ELF-1 (cell line): ENCODE results near the gene SUGCT.
"Not testable (repeated sequence)": the region's sequence is repeated elsewhere in the genome, so short reads cannot be mapped to it uniquely, and the experiment has no call there.

Experiments used
- DNase-seq: peaks from one replicate; pipeline ENCODE4 v3.0.0-alpha.2; 2016; ENCODE audit warnings: low read depth, low spot score

Gene SUGCT

DNA sequence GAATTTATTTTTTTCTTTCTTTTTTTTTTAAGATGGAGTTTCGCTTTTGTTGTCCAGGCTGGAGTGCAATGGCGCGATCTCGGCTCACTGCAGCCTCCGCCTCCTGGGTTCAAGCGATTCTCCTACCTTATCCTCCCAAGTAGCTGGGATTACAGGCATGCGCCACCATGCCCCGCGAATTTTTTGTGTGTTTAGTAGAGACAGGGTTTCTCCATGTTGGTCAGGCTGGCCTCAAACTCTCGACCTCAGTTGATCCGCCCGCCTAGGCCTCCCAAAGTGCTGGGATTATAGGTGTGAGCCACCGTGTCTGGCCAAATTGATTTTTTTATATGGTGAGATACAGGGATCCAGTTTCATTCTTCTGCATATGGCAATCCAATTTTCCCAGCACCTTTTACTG lies 5.1 kb downstream of the SUGCT start:
- not testable (repeated sequence) for DNase-seq

DNA sequence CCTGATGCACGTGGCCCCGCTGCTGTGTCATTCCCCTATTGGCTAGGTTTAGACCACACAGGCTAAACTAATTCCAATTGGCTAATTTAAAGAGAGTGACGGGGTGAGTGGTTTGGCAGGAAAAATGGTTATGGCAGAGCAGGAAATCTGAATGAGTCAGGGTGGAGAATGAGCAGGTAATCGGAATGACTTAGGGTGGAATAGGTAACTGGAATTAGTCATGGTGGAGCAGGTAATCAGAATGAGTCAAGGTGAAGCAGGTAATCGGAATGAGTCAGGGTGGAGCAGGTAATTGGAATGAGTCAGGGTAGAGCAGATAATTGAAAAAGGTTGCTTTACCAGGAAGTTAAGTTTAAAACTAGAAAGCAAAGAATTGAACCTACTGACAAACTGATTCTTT lies 7.1 kb downstream of the SUGCT start:
- DNase-seq: not testable (repeated sequence)

DNA sequence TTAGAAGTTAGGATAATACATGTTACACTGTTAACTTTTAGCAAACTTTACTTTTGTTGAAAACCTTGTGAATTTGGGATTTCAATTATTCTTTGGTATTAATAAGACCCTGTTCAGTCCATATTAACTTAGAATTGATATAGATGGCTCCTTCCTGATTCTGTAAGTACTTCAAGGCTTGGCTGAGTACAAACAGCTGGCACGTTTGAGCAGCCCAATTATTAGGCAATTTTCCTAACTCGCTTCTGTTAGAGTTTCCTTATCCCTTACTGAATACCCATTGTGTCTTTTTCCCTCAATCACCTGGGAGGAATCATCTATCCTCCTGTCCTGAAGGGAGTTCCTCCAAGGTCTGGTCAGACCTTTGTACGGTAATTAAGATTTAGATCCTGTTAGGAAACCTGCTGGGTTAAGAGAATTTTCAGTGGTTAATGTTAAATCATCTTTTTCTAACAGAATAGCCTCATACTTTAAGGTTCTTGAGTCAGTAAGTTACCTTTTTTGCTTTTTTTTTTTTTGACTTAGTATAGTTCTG lies 10.9 kb downstream of the SUGCT start:
- DNase-seq: not testable (repeated sequence)

DNA sequence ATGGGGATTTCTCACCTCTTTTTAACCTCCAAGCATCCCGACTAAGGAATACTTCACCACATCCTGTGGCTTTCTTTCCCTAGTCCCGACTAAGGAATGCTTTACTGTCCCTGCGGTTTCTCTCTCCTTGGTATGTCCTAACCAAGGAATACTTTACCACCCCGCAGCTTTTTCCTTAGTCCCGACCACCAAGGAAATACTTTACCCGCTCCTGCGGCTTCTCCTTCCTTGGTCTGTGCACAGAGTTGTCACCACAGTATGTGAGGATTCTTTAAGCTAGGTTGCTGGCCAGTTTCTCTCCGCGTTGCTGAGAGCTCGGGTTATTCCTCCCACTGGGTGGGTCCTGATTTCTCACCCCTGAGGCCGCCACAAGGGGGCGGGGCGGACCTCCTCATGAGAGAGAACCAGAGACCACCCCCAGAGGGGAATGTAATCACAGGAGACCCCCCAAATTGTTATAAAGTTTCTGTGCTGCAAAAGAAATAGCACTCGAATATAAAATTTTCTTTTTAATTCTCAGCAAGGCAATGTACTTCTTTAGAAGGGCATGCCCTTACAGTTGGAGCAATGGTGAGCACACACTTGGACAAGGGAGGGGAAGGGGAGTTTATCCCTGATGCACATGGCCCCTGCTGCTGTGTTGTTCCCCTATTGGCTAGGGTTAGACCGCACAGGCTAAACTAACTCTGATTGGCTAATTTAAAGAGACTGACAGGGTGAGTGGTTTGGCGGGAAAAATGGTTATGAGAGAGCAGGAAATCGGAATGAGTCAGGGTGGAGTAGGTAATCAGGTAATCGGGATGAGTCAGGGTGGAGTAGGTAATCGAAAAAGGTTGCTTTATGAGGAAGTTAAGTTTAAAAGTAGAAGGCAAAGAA lies 12.8 kb downstream of the SUGCT start:
- peak; percentile 8 for DNase-seq

DNA sequence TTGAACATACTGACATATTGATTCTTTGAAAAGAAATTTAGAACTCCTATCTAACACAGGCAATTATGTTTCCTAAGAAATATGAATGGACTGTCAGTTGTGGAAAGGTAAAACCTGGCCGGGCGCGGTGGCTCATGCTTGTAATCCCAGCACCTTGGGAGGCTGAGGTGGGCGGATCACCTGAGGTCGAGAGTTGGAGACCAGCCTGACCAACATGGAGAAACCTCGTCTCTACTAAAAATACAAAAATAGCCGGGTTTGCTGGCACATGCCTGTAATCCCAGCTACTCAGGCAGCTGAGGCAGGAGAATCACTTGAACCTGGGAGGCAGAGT lies 13.4 kb downstream of the SUGCT start:
- not testable (repeated sequence) for DNase-seq

DNA sequence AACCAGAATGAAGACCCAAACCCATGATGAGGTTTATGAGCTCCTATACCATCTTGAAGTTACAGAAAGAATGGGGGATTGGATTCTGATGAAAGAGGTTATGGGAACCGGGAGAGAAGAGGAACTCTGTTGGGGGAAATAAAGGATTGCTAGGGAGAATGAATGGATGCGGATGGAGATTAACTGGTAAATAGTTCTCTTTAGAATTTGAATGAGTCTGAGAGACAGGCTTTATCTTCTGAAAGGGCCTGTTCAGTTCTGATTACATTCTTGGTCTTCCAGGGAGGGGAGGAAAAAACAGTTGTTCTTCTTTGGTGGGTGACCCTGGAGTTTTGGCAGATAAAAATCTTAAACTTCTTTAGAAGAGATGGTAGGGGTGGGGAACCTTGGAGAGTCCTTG lies 13.9 kb downstream of the SUGCT start:
- no peak for DNase-seq

DNA sequence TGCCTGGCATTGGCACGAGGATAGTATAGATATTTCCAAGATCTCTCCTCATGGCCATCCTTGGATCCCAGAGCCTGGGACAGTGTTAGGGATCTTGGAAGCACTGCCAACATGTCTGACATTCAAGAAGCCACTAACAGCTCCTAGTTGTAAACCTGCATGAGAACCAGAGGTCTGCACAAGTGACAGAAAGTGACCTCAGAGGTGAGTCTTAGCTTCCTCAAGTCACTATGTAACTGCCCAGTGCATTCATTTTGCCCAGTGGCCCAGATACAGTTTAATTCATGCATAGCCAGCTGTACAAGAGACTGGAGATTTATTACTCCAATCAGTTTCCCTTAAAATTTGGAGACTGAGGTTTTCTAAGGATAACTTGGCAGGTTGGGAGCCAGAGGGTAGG lies 16.7 kb downstream of the SUGCT start:
- DNase-seq: no peak

DNA sequence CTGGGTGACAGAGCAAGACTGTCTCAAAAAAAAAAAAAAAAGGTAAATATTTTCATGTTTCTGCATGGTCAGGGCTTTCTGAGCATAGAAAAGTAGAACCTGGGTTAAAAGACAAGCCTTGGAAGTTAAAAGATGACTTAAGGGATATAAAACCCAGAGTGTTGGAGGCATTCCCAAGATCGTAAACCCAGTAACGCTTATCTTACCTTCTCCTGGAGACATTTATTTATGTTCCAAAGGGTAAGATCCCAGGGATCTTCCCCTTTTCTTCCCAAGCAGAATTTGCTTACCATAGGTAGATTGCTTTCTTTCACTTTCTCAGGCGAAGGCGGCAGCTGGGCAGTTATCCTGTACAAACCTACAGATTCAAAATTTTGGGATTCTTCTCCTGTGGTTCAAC lies 22.2 kb downstream of the SUGCT start:
- no peak for DNase-seq

DNA sequence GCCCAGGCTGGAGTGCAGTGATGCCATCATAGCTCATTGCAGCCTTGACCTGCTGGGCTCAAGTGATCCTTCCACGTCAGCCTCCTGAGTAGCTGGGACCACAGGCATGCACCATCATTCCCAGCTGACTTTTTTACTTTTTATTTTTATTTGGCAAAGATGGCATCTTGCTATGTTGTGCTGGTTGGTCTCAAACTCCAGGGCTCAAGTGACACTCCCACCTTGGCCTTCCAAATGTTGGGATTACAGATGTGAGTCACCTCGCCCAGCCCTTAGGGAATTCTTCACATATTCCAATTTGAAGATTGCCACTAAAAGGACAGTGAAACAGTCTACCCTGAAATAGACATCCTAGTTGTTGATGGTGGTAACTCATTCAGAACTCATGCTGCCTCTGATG lies 27.7 kb downstream of the SUGCT start:
- DNase-seq: no peak

DNA sequence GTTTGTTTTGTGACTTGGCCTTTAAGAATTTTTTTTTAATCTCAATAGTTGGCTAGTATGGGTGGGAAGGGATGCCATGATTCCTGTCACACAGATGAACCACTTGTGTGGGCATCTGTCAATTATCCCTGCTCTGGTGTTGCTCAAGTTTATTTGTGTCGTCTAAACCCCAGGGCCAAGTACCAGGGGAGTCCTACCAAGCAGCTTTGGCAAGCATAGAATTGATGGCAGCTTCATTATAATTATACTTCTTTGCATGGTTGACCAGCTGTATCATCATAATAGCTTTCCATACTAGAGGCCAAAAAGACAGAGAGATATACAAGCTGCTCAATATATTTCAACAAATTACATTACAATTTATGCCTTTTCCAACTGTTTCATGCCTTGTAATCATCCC lies 30.4 kb downstream of the SUGCT start:
- DNase-seq: no peak

DNA sequence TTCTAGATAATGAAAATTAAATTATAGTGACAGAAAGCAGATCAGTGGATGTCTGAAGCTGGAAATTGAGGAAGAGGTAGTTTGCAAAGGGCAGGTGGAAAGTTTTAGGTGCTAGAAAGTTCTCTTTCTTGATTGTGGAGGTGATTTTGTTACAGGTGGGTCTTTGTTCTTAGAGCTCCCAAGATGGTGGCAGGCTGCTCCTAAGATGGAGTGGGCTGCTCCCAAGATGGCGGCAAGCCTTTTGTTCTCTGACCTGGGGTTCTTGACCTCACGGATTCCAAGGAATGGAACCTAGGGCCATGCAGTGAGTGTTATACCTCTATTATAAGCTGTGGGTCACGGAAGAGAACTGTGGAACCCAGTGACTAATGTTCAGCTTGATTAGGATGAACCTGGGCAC lies 32.5 kb downstream of the SUGCT start:
- DNase-seq: no peak

DNA sequence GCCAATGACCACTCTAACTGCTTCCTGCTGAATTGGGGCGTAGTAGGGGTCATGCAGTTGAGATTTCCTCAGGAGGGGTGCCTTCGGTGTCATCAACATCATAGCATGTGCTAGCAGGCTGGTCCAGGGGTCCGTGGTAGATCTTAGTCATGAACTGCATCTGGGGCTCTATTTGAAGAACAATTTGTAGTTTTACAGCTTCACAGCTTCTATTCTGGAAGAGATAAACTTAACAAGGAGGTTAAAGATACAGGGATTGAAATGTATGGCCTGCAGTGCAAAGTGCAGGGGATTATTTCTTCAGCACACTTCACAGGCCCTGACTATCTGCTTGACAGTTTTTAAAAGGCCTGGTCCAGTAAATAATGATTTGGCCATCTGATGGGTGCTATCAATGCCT lies 33.5 kb downstream of the SUGCT start:
- not testable (repeated sequence) for DNase-seq

DNA sequence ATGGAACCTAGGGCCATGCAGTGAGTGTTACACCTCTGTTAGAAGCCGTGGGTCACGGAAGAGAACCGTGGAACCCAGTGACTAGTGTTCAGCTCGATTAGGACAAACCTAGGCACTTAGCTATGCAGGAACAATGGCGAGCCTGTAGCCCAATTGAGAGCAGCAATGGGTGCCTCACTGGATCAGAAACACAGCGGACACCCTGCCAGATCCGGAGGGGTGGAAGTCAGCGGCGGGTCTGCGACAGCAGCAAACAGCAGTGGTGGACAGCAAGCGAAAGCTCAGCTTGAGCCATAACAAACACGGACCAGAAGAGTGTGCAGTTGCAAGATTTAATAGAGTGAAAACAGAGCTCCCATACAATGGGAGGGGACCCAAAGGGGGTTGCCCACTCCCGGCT lies 38.3 kb downstream of the SUGCT start:
- DNase-seq: not testable (repeated sequence)

DNA sequence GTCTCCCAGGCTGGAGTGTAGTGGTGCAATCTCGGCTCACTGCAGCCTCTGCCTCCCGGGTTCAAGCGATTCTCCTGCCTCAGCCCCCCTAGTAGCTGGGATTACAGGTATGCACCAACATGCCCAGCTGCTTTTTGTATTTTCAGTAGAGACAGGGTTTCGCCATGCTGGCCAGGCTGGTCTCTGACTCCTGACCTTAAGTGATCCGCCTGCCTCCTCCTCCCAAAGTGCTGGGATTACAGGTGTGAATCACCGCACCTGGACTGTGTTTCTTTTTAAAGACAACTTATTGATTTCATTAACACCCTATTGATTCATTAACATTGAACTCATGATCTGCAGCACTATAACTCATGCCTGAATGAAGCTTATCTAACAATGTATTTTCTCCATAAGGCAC lies 40.5 kb downstream of the SUGCT start:
- not testable (repeated sequence) for DNase-seq

DNA sequence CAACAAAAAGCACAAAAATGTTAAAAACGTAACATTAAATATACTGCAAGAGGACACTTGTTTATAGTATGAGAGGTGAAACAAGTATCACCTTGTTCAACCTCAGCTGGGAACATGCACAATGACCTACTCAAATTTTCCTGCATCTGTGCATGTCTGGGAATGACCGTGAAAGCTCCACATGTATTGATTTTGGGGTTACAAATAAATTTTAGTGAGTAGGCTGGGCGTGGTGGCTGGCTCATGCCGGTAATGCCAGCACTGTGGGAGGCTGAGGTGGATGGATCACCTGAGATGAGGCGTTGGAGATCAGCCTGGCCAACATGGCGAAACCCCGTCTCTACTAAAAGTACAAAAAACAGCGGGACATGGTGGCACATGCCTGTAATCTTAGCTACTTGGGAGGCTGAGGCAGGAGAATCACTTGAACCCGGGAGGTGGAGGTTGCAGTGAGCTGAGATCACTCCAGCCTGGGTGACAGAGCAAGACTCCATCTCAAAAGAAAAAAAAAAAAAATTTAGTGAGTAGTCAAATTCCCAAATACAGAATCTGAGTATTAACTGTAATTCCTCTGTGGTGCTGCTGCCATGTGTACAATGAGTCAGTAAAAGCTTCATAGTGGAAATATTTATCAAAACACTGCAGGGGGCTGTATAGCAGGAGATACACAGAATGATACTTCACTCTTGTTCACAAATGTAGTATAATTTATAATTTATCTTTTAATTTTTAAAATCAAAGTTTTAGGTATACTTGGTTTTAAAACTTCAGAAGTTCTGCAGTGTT lies 41.1 kb downstream of the SUGCT start:
- no peak for DNase-seq

DNA sequence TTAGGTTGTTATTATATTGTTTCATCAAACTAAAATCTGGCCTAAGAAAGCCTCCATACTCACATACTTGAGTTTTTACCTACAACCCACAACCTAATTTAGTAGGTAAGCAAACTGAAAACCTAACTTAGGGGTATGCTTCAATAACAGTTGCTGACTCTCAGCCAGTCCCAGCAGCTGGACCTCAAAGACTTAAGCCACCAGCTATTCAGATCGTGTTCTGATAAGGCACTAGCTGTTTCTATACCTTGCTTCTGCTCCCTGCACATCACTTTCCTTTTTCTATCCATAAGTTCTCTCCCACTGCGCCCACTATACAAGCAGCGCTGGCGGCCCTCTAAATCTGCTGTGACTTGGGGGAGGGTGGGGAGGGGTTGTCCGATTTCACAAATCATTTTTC lies 42.3 kb downstream of the SUGCT start:
- DNase-seq: no peak

DNA sequence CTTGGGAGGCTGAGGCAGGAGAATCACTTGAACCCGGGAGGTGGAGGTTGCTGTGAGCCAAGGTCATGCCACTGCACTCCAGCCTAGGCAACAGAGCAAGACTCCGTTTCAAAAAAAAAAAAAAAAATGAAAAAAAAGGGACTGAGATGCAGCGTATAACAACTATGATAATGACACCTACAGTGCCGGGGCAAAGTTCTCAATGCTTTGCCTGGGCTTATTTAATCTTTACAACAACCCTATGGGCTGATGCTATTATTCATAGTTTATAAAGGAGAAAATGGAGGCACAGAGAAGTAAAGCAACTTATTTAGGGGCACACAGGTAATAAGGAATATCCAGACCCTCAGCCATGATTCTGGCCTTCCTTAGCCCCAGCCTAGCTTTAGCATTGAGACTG lies 47.6 kb downstream of the SUGCT start:
- no peak for DNase-seq

DNA sequence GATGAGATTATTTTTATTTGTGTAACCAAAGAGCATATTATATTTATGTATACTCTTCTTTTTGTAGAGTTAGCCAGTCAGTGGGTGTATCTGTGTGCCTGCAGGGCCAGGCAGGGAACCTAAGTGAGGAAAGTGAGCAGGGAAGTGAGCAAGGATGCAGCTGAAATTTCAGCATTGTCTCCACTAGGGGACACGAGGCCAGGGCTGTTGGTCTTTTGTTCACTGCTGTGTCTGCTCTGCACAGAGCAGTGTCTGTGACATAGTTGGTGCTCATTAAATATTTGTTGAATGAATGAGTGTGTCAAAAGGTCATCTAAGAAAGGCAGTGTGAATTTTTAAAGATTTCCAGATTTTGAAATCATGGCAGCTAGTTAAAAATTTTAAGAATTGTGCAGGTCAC lies 51.8 kb downstream of the SUGCT start:
- peak; percentile 13 for DNase-seq

DNA sequence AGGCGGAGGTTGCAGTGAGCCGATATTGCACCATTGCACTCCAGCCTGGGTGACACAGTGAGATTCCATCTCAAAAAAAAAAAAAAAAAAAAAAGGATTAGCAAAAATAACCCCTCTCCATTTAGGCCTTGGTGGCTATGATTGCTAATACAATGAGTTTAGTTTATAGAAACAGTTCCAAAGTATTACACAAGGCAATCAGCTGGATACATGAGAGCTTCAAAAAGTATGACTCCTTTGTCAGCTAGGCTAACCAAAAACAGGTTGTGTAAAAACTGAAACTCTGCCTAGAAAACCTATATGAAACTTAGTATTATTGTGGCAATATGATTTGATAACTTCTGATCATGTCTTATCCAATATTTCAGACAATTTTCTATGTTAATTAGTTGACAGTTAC lies 57.2 kb downstream of the SUGCT start:
- DNase-seq: no peak

DNA sequence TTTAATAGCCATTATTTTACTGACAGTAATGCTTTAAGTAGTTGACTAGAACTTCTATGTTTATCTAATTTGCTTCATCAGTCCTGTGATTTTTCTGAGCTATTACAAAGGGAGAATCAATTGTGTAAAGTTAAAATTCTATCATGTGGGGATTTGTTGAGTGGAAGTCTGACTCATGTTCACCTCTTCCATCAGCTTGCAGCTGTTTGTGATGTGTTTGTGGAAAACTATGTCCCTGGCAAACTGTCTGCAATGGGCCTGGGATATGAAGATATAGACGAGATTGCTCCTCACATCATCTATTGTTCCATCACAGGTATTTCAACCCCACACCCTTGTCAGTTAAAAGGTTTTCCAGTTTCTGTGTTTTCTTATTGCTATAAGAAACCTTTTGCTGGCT lies 59.9 kb downstream of the SUGCT start:
- no peak for DNase-seq

DNA sequence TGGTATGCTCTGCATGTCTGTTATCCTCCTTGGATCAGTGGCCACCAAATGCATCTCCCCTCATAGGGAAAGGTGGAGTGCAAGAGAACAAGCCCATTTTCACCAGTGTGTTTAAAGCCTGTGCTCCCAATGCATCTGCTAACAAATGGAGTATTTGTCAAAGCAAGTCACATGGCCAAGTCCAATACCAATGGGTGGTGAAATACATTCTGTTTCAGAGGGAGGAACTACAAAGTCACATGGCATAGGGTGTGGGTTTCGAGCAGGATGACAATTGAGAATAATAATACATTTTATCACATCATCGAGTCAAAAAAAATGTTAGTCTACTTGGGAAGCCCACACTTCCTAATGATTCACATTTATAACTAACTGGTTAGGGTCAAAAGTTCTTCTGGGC lies 62.7 kb downstream of the SUGCT start:
- DNase-seq: no peak

DNA sequence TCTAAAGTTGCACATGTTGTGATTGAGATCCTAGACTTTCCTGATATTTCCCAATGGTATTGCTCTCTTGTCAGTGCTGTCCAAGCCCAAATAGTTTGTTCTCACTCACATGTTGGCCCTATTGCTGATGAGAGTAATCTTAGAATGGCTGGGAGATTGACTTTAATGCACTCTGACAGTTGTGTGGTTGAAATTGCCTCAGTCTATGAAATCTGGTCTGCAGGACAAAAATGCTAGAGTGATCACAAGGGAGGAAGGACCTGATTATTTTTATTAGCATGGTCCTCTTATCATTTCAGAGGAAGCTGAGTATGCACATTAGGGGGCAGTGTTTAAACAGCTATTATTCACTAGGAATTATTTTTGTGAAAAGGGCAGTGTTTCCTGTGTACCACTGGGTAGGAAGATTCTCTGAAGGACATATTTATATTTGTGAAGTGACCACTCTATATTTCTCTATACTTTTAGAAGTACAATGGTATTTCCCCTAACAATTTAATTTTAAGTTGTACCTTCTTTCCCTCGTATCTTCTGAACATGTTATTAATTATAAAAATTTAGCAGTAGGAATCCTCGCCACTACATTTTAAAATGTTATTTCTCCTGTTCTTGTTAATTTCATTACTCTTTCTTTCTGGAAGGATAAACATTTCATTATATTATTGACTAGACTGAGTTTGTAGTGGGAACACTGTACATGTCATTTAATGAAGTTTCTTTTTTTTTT lies 64.4 kb downstream of the SUGCT start:
- DNase-seq: no peak
